HL-60 (cell line): ENCODE data around the gene ATP13A3.

ENCODE experiments used
- DNase-seq, 2 experiments: peaks; one replicate each; pipeline ENCODE4 v3.0.0-alpha.2; 2010 to 2020; ENCODE audit warnings: low read depth in 1 of 2, low spot score in 1 of 2
- H3K27ac ChIP-seq: fragments of 250-450 bp; sonication (Bioruptor Pico); replicated peaks from 2 replicates; pipeline ENCODE4 v1.5.1; 2020; ENCODE audit warnings: mild to moderate bottlenecking, moderate library complexity
- H3K27me3 ChIP-seq: fragments of 250-450 bp; sonication (Bioruptor Pico); 2 replicates; pipeline ENCODE4 v1.5.1; 2021; ENCODE audit warnings: mild to moderate bottlenecking, moderate library complexity; ENCODE audit not compliant: insufficient read depth, poor library complexity, severe bottlenecking
- H3K4me3 ChIP-seq: replicated peaks from 2 replicates; pipeline ENCODE4 v1.5.1; 2011; ENCODE audit warnings: mild to moderate bottlenecking, control low read depth, low read length; ENCODE audit not compliant: insufficient read depth
- CTCF ChIP-seq: IDR thresholded peaks from one replicate; pipeline ENCODE4 v1.5.1; 2011; ENCODE audit warnings: low read length, control low read depth, inconsistent platforms; ENCODE audit not compliant: insufficient read depth
- GABPA ChIP-seq: IDR thresholded peaks from 2 replicates; pipeline ENCODE4 v1.6.1; 2012; ENCODE audit warnings: low read depth
- POLR2AphosphoS5 ChIP-seq: IDR thresholded peaks from 2 replicates; pipeline ENCODE4 v1.6.1; 2012; ENCODE audit warnings: low read depth
- SPI1 ChIP-seq: IDR thresholded peaks from 2 replicates; pipeline ENCODE4 v1.6.1; 2012; ENCODE audit warnings: low read depth, mild to moderate bottlenecking, borderline replicate concordance
- TF ChIP-seq, protein P1 (sequence below): IDR thresholded peaks from 2 replicates; pipeline ENCODE4 v1.6.1; 2012; ENCODE audit warnings: low read depth; ENCODE audit not compliant: insufficient replicate concordance

ATP13A3 gene

GRCh38 chr3:194449913-194450312 lies 36.9 kb downstream of the ATP13A3 start:
- Histone ChIP-seq H3K27ac (no peak overlapping the region), H3K4me3 (no peak overlapping the region), H3K27me3 (no peaks in the 10 kb centered on the region)
- DNase-seq, result no peak
- TF ChIP-seq GABPA (no peak), POLR2AphosphoS5 (no peak), SPI1 (no peak), CTCF (no peak)
- TF ChIP-seq, protein P1, sequence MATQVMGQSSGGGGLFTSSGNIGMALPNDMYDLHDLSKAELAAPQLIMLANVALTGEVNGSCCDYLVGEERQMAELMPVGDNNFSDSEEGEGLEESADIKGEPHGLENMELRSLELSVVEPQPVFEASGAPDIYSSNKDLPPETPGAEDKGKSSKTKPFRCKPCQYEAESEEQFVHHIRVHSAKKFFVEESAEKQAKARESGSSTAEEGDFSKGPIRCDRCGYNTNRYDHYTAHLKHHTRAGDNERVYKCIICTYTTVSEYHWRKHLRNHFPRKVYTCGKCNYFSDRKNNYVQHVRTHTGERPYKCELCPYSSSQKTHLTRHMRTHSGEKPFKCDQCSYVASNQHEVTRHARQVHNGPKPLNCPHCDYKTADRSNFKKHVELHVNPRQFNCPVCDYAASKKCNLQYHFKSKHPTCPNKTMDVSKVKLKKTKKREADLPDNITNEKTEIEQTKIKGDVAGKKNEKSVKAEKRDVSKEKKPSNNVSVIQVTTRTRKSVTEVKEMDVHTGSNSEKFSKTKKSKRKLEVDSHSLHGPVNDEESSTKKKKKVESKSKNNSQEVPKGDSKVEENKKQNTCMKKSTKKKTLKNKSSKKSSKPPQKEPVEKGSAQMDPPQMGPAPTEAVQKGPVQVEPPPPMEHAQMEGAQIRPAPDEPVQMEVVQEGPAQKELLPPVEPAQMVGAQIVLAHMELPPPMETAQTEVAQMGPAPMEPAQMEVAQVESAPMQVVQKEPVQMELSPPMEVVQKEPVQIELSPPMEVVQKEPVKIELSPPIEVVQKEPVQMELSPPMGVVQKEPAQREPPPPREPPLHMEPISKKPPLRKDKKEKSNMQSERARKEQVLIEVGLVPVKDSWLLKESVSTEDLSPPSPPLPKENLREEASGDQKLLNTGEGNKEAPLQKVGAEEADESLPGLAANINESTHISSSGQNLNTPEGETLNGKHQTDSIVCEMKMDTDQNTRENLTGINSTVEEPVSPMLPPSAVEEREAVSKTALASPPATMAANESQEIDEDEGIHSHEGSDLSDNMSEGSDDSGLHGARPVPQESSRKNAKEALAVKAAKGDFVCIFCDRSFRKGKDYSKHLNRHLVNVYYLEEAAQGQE, result no peak

DNA sequence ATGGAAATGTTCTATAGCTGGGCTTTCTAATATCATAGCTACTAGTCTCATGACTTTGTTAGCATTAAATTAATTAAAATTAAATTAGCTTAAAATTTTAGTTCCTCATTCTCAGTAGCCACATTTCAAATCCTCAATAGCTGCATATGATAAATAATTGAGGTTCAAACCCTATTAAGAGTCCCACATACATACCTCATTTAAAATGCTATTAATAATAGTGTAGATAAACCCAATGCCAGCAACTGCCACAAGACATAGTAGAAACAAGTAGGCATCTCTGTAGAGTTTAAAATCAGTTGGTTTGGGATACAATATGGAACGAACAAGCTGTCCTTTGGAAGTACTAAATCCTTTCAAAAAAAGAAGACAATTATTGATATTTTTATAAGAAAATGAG lies 39.1 kb downstream of the ATP13A3 start:
- H3K4me3 ChIP-seq, result no peak overlapping the region
- DNase-seq, result no peak
- TF ChIP-seq SPI1, result no peak
- TF ChIP-seq CTCF, result no peak
- no peak for TF ChIP-seq POLR2AphosphoS5
- TF ChIP-seq, protein P1, result no peak
- TF ChIP-seq GABPA, result no peak
- H3K27me3 ChIP-seq, result no peaks in the 10 kb centered on the region
- H3K27ac ChIP-seq, result no peak overlapping the region

GRCh38 chr3:194447161-194447560 lies 39.6 kb downstream of the ATP13A3 start:
- H3K27me3 ChIP-seq, result no peaks in the 10 kb centered on the region
- DNase-seq, result no peak
- H3K27ac ChIP-seq, result no peak overlapping the region
- no peak overlapping the region for H3K4me3 ChIP-seq
- TF ChIP-seq, protein P1, result no peak
- TF ChIP-seq CTCF, result no peak
- TF ChIP-seq GABPA, result no peak
- no peak for TF ChIP-seq SPI1
- TF ChIP-seq POLR2AphosphoS5, result no peak
